GM10847 (cell line): ENCODE results near the gene CHRND.

Source experiments
- POLR2A ChIP-seq: IDR thresholded peaks from 2 replicates; pipeline ENCODE4 v1.6.1; 2011; ENCODE audit not compliant: insufficient read length; ENCODE audit errors: extremely low read depth

The CHRND gene

DNA sequence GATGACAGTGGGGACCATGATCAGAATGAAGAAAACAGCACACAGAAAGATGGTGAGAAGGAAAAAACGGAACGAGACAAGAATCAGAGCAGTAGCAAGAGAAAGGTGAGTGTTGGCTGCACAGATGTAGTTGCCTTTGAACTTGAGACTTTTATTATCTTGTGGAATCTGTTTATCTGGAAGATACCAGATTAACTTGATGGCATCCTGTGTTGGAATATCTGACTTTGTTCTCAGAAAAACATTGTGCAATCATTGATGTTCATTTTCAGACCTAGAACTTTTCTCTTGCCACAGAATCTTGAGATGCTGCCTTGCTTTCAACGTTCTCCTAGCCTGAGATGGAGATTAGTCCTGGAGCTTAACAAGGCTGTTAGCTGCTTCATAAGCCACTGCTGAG is 30.5 kb downstream of the CHRND start:
- TF ChIP-seq POLR2A = no peak

DNA sequence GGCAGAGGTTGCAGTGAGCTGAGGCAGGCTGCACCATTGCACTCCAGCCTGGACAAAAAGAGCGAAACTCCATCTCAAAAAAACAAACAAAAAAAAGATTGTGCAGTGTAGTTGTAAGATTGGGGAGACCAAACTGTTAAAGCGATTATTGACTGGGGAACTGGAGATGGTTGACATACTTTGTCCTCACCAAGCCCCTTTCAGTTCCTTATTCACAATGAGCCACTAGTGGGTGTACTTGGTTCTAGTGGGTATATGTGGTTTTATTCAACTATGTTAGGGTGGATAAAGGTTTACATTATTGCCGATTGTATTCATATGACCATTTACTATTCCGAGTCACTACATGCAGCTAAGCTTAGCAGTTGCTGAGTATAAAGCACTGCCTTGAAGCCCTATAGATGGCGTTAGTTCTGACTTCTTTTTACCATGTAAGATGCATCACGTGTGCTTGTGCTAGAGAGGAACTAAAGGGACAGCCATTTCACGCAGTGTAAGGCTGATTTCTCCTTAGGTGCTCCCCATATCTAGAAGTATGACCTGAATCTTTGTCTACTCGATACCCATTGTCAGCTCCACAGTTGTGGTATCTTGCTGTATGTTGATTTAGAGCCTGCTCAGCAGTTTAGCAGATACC is 36.7 kb downstream of the CHRND start:
- no peak for TF ChIP-seq POLR2A

DNA sequence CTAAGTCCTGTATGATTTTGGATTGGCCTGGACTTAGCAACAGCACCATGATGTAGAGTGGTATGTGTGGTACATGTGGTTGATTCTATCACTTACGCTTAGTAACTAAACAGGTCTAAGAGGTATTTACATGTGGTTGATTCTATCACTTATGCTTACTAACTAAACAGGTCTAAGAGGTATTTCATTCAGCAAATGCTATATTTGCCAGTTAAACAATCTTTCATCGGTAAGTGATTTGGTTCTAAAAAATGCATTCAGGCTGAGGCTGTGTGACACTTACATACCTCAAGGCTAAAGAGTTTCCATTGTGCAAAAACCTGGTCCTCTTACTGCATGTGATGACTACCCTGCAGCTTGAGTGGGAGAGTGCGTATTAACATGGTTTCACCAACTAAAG is 37.6 kb downstream of the CHRND start:
- no peak for TF ChIP-seq POLR2A

DNA sequence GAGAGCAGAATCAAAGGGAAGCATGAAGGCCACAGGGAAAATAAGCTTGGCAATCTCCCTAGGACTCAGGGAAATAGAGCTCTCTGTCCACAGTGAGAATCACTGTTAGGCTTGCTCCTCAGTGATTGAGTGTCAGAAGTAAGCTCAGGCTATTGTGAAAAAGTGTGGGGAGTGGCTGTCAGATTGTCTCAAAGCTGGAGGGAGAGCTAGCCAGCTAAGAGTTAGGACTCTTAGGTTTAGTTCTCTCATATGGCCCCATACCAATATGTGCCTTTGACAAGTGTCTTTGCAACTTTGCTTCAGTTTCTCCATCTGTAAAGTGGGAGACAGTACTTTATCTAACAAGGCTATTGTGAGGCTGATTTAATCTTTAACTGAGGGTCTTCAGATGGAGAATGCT is 41.8 kb downstream of the CHRND start:
- TF ChIP-seq POLR2A = no peak

DNA sequence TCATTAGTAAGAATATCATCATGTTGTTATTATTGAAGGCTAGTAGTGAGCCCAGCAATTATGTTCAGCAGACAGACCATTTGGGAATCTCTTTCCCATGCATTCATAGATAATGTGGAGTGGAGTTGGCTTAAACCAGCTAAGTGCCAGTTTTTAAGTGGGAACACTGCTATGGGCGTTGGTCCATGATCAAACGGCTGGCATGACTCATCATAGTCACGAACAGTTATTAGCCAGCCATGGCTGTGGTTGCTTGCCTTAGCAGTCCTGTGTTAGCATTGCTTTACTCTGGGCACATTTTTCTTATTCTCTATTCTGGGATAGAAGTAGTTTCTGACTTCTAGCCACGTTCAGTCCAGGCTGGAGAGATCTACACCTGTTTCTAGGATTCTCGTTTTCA is 42.2 kb downstream of the CHRND start:
- no peak for TF ChIP-seq POLR2A

DNA sequence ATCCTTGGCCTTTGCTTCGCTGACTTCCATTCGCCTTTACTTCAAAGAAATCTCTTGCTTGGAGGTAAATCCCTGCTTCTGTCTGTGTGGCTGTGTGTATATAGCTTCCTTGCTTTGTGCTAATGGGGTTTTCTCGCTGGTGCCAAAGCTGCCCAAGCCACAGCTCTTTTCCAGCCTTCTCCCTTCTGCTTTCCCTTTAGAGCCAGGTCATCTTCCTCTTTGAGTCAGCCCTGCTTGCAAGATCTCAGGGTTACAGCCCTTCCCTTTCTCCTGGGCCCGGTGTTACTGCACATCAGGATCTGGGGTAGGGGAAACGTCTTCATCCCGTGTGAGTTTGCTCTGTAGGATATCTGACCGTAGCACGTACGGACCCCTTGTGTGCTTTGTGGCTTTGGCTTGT is 43.6 kb downstream of the CHRND start:
- TF ChIP-seq POLR2A = no peak

DNA sequence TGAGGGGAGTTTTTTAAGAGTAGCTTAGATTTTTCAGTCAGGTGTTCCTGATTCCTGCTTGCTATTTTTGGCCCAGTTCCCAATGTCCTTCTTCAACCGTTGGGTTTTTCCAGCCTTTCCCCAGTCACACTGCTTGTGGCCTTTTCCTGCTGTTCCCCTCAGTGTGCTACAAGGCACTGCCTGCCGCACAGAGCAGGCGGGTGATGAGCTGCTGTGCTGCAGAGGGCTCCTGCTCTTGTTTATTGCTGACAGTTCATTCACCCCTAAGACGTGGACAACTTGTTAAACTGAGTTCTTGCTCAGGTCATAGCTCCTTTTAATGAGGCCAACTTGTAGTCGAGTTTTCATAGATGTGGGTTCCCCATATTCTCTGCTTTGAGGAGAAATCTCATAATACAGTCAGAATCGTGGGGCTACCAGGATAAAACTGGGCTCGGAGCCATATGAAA is 45.1 kb downstream of the CHRND start:
- TF ChIP-seq POLR2A = no peak

DNA sequence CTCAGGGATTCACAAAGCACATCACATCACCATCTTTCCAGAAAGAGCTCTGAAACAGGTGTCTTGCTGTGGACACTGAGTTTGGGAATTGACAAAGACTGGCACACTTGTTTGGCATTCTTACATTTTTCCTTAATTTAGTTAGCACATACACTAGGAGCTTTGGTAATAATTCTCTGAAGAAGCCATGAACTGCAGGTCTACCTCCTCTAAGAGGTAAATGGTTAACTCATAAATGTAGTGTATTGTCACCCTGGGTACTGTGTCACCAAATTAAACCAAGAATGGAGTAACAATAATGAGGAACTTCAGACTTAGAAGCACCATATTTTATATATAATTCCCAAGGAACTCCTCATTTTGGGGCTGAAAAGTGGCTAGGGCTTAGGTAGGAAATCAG is 47.1 kb downstream of the CHRND start:
- TF ChIP-seq POLR2A = no peak

DNA sequence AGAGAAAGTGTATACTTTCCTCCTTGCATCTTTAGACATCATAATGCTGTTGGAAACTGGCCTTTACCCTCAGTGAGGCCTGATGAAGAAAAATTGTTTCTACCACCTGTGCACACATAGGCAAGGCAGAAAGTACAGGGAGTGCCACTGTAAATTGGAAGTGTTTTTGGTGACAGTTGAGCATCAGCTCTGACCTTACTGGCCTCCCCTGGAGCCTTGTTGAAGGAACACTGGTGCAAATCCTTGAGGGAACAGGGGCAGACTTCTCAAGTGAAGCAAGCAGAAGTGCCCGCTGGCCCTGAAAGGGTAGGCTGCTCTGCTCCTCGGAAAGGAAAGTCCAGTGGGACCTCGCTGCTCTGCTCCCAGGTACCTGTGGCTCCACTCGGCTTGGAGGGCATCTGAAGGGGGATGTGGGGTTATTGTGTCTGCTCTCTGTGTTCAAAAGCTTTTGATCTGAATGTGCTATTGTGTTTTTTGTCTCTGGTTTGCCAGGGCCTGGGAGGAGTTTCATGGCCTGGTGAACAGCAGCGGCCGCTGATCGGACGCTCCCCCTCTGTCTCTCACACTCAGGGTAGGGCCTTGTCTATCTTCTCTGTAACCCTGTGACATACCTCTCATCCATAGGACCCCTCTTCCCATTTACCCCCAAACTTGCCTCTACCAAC is 47.9 kb downstream of the CHRND start:
- TF ChIP-seq POLR2A = no peak

DNA sequence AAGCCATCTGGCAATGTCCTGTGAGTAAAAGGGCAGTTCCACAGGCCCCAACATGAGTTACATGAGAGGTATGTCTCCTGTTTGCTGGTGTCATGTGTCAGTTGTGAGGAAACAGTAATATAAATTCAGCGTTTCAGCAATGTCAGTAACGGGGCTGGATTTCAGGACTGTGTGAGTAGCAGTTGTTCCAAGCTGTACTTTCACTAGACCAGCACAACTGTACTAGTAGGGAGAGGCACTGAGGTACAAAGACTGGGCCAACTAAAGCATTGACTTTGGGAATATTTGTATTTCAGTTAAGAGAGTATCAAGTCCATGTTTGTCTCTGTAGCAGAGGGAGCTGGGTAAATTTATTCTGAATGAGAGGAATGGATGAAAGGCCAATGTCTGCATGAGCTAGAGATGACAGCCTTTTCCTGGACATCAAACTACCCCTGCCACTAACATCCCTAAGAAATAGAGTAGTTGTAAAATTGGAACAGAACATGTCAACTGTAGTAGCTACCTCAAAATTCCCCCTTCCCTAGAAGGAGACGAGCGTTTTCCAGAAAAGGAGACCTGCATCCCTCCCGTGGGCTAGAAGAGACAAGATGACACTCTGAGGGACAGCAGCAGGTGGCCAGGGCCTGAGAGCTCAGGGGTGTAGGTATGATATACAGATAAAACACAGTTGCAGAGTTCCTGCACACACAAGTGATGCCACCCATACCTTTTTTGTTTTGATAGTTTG is 48.9 kb downstream of the CHRND start:
- TF ChIP-seq POLR2A = no peak

DNA sequence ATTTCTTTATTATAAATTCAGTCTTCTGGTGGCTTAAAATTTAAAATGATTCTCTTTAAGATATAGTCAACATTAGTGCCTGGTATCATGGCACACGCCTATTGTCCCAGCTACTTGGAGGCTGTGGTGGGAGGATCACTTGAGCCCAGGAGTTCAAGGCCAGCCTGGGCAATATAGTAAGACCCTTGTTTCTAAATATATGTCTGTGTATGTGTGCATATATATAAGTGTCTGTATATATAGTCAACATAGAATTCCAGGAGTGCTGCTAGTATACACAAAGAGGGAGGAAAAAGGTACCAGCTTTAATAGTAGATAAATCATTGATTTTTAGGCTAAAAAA is 49.4 kb downstream of the CHRND start:
- no peak for TF ChIP-seq POLR2A

DNA sequence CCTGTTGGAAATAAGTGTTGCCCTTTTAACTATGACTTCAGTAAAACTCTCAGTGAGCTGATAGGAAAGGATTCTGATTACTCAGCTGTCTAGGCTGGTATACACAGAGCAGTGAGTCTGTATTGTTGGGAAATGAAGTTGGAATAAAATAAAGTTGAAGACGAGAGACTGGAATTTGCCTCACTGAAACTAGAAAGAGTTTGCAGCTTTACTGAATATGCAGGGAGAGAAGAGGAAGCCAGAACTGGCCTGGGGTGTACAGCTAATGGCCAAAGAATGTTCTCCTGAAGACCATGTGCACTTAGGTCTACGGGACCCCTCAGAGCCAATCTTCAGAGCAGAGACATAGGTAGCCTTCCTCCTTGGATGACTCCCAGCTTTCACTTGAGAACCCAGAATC is 51.0 kb downstream of the CHRND start:
- TF ChIP-seq POLR2A = no peak

DNA sequence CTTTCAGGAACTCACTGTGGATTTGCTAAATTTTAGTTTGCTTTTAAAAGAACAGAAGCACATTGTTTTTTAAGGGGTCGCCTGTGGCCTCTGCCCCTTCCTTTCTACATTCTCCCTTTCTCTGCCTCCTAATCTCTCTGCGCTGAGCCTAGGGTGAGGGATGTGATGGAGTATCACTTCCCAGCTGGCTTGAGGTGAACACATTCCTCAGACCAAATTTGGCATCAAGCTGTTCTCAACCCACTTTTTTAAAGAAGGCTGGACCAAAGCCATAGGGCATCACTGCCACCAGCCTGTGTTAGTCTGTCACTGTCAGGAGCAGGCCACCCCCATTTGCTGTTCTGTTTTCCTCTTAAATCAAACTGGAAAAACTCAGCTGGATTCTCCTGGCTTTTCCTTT is 51.9 kb downstream of the CHRND start:
- TF ChIP-seq POLR2A = no peak

DNA sequence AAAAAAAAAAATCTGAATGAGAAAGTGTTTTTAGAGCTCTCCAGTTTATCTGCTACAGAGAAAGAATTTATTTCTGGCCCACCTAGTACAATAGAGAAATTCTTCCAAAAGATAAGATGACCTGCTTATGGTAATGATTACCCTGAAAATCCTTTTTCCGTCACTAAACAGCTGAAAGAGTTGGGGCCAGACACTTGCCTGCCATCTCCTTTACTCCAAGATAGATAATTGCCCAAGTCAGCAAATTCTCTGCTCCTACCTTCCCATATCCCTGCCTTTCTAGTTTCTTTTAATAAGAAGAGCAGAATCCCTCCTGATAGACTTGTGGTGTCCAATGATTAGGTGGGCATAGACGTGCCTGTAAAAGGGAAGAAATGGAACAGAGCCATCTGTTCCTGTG is 52.7 kb downstream of the CHRND start:
- TF ChIP-seq POLR2A = no peak

DNA sequence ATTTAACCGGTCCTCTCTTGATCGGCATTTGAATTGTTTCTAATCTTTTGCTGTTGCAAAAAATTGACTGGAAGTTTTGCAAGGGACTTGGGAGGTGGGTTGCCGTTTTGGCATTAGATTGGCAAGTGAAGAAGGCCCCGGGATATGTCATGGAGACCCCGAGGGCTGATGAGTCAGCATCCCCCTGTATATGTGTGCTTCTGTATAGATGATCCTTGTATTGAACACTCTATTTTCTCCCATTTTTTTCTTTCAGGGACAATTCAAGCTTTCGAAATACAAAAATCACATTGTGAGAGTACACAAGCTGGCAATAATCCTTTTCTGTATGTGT is 54.7 kb downstream of the CHRND start:
- no peak for TF ChIP-seq POLR2A

DNA sequence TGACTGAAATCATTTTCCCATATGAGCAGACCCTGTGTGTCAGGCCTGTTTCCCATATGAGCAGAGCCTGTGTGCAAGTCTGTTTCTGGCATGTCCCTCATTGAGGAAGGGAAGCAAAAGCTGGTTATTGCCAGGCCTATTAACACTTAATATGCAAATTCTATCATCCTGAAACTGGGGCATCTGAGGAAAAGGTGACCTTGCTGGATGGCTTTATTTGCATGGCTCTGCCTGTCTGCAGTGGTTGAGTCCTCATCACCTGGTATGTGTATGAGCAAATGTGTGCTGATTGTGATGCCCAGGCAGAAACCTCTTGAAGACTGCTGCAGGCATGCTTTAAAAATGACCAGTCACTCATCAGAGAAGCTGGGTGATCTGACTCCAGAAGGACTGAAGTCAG is 55.8 kb downstream of the CHRND start:
- no peak for TF ChIP-seq POLR2A

DNA sequence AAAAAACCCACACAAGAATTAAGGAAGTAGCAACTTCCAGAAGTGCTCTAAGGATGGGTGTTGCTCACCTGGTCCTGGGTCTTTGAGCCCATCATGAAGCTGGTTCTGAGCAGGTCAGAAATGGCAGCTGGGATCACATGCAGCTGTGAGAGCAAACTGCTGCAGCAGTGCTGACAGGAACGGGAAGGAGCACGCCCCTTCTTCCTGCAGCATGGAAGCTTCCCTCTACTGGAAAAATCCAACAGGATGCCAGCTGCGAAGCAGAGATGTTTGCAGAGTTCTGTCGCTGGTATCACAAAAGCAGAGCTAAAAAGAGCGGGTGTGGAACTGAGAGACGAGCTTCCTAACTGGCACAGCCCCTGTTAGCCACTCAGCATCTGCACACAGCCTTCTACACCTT is 58.3 kb downstream of the CHRND start:
- TF ChIP-seq POLR2A = no peak
